Activated CD4-positive, alpha-beta T cell treated with anti-CD3 and anti-CD28 coated beads, Interleukin-2, amount 50 U/mL, for 1 hour (primary cell): ENCODE data around the gene SHOX.
"Not testable (repeated sequence)": the region's sequence is repeated elsewhere in the genome, so short reads cannot be mapped to it uniquely, and the experiment has no call there.

ENCODE experiments used
- DNase-seq: peaks from one replicate; pipeline ENCODE4 v3.0.0-alpha.2; 2020

SHOX gene

DNA sequence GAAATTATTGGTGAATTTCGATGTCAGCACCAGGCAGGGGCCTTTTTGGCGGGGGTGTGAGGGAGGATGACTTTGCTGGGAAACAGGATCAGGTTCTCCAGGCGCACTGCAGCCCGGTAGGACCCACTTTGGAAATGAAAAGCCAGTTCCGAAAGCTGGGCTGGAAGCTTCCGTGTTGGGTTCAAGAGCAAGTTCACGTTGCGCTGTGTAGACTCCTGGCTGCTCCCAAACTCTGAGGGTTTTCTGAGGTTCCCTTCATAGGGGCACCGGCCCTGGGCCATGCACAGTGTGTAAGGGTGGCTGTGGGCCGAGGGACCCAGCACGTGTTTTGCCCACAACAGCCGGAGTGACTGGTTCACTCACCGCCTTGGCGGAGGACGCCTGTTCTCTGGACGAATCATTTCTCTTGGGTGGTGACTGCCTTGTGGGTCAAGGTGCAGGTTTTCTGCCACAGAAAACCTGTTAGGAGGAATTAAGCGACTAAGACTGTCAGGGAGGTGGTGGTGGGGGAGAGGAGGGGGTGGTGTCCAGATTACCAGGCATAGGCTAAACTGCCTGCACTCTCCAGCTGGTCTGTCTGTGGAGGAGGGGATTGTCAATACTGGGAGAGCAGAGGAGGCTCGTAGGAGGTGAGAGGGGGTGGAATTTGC, 8.0 kb downstream of the SHOX start:
- no peak for DNase-seq

- DNase-seq, result no peak
These were observed 8.6 kb downstream of the SHOX start for GRCh38 chrX:639151-639550.

DNA sequence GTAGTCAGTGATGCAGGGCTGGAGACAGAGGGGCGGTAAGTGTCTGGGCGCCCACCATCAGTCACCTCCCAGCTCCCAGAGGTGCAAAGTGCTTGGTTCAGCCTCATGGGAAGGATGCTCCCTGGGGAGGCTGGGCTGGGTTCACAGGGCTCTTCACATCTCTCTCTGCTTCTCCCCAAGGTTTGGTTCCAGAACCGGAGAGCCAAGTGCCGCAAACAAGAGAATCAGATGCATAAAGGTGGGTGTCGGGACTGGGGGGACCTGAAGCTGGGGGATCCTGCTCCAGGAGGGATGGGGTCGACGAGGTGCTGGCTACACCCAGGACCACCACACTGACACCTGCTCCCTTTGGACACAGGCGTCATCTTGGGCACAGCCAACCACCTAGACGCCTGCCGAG, 10.1 kb downstream of the SHOX start:
- DNase-seq, result no peak

GRCh38 chrX:641671-642435, 11.3 kb downstream of the SHOX start:
- DNase-seq, result no peak

DNA sequence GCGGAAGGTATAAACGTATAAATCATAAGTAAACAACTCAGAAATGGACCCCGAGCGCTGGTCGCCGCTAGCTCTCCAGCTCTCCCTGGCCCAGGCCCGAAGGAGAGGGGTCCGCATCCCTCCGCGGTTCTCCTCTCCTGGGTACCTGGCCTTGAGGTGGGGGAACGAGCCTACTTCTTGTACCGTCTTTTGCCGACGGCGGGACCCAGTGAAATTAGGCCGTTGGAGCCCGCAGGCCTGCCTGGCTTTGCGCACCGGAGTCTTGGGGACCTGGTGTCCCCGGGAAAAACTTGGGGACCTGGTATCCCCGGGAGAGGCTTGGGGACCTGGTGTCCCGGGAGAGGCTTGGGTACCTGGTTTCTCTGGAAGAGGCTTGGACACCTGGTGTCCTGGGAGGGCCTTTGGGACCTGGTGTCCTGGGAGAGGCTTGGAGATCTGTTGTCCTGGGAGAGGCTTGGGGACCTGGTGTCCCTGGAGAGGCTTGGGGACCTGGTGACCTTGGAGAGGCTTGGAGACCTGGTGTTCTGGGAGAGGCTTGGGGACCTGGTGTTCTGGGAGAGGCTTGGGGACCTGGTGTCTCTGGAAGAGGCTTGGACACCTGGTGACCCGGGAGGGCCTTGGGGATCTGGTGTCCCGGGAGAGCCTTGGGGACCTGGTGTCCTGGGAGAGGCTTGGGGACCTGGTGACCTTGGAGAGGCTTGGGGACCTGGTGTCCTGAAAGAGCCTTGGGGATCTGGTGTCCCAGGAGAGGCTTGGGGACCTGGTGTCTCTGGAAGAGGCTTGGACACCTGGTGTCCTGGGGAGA, 12.0 kb downstream of the SHOX start:
- DNase-seq, result no peak

- no peak for DNase-seq
These were observed 12.6 kb downstream of the SHOX start for GRCh38 chrX:643241-643595.

- DNase-seq, result no peak
These were observed 13.3 kb downstream of the SHOX start for GRCh38 chrX:643911-644303.

- no peak for DNase-seq
These were observed 14.0 kb downstream of the SHOX start for GRCh38 chrX:644304-645281.

DNA sequence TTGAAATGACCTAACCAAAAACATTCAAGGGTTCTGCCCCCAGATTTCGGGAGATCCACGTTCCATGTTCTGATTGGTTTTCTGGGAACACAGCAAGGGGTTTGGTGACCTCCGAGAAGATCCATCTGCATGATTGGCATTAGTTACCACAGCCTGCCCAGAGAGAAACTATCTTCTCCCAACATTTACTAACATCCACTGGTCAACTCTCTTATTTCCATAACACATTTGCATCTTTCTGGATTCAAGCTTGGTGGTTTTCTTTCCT, 15.6 kb downstream of the SHOX start:
- no peak for DNase-seq

- DNase-seq, result no peak
These were observed 16.2 kb downstream of the SHOX start for GRCh38 chrX:646796-647195.

DNA sequence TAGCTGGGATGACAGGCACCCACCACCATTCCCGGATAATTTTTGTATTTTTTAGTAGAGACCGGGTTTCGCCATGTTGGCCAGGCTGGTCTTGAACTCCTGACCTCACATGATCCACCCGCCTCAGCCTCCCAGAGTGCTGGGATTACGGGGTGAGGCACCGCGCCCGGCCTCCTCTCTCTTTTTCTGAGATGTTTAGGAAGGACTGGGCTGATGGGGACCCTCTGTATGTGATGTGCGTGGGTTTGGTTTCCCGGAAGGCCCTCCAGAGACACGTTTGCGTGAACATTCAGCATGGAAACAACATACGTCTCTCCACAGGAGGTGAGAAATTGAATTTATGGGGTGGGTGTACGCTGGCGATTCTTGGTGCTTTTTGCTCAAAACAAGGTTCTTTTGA, 18.6 kb downstream of the SHOX start:
- no peak for DNase-seq

DNA sequence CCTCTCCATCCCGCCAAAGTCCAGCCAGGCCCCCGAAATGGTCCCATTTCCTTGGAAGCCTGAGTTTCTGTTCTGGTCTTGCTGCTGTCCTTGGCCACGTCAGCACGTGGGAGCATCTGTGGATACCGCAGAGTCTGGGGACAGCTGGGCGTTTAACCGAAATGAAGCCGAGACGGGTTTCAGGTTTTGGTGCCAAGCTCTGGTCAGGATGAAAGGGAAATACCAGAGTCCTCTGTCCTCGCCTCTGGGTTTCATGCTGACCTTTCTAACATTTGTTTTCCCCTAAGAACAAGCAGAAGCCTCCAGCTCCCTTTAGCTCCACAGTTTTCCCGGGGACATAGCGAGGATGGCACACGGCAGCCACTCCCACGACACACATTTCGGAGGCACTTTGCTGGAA, 19.7 kb downstream of the SHOX start:
- no peak for DNase-seq

GRCh38 chrX:650811-651210, 20.2 kb downstream of the SHOX start:
- DNase-seq, result no peak

DNA sequence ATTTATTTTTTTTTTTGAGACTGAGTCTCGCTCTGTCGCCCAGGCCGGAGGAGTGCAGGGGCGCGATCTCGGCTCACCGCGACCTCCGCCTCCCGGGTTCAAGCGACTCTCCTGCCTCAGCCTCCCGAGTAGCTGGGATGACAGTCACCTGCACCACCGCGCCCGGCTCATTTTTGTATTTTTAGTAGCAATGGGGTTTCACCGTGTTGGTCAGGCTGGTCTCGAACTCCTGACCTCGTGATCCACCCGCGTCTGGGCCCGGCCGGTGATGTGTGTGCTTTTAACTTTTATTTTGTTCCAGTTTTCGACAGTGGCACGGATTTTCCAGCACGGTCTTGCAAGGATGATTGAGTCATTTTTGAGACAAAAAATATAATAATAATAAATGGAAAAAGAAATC, 21.3 kb downstream of the SHOX start:
- DNase-seq, result not testable (repeated sequence)

DNA sequence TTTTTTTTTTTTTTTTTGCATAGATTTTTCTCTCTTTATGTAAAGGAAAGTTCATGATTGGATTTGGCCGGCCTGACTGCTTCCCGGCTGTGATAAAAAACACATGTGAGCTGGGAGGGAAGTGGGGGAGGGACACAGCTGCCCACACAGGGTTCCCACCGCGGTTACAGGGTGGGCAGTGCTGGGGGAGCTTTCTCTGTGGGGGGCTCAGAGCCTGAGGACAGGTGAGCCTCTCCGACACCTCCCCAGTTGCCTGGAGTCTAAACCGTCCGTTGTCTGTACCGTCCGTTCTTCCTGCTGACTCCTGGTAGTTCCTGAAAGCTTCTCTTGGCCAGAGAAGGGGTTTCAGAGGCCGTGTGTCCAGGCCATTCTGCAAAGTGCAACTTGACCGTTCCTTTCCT, 21.8 kb downstream of the SHOX start:
- no peak for DNase-seq

GRCh38 chrX:653306-653705, 22.7 kb downstream of the SHOX start:
- no peak for DNase-seq

- DNase-seq, result no peak
These were observed 30.6 kb downstream of the SHOX start for GRCh38 chrX:661154-661553.

GRCh38 chrX:662126-662525, 31.5 kb downstream of the SHOX start:
- DNase-seq, result no peak

DNA sequence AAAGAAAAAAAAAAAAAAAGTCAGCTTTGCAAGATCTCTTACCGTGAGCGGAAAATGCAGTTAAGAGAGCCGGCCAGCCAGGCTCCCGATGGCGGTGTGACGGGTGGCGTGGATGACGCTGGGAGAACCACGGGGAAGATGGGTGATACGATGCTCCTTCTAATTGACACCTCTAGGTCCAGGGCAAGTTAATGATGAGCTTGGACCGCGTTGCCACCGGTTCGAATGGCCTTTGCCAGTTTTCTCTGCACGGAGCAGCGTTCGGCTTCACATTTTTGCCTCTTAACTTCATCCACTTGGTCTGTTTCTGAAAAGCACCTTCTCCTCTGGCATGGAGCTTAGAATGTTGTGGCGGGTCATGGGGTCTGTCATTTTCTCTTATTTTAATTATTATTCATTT, 33.2 kb downstream of the SHOX start:
- no peak for DNase-seq

DNA sequence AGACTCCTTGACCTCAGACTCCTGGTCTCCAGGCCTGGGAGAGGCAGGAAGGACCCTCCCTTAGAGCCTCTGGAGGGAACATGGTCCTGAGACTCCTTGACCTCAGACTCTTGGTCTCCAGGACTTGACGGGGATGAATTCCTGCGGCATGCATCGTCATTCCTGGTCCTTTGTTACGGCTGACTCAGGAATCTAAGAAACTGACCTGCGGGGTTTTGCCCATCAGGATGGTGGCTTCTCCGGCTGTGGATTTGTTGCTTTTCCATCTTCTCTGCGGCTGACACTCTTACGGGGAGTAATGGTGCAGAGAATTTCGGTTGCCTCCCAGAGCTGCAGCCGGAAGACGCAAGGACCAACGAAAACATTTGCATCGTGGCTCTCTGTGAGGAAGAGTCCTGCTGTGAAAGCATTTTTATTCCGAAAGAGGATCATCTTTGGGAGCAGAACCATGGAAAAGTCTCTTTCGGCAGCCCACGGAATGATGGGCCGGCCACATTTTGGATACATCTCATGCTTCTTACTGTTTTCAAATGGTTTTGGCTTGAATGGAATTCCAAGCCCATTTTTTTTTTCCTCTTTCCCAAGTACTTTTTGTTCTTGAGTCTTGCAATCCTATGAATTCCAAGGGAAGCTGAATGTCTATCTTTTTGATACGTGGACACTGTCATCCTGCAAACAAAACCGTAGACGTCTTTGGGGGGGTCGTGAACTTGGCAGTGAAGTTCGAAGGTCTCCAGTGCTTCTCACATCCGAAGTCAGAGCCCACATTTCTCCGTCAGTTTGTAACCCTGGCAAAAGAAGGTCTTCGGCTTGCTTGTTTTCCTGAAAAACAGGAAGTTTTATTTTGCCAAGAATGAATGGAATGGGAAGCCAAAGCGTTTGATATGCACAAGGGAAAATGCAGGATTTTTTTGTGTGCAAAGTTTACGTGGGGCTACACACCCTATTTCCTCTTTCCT, 36.5 kb downstream of the SHOX start:
- DNase-seq, result no peak

DNA sequence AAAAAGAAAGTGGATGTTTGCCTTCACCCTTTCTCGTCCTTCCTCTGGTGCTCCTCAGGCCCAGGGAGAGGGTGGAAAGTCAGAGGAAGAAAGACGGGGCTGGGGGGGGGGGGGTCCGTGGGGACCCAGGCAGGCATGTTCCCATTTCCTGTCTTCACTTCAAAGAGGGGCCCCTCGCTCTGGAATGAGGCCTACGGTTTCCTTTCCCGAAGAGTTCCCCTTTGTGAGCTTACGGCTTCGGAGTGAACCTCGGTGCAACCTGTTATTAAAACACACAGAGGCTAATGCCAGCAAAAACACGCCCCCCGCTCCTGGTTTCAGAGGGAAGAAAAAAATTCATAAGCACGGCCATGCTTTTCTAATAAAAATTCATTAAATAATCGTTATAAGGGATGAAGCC, 40.1 kb downstream of the SHOX start:
- DNase-seq, result no peak

DNA sequence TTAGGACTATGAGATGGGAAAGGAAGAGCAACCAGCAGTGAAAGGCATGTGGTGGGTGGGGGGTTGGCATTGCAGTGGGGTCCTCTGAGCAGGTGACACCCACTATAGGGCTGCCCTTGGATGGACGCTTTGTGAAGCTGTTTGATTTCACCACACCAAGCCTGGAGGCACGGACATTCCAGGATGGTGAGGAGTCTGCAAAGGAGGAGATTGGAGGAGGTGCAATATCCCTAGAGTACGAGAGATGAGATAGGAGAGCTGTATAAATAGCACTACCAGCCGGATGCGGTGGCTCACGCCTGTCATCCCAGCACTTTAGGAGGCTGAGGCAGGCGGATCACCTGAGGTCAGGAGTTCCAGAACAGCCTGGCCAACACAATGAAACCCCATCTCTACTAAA, 42.3 kb downstream of the SHOX start:
- no peak for DNase-seq
